Sigmoid colon (tissue), 4 donors: ENCODE measurements around the gene RAB25.

Source experiments
- CTCF ChIP-seq, 4 experiments: fragments of 450-650 bp in 3 of 4; fragments of 200-600 bp in 1 of 4; IDR thresholded peaks; one replicate each; pipeline ENCODE4 v1.5.1; 2016 to 2019; ENCODE audit warnings: antibody characterized with exemption in 4 of 4, mild to moderate bottlenecking in 3 of 4, moderate library complexity in 2 of 4
- EP300 ChIP-seq, 4 donors: sonication (generic); formaldehyde crosslinking; IDR thresholded peaks; one replicate each; pipeline ENCODE4 v1.6.1; 2017; ENCODE audit warnings: antibody characterized with exemption in 4 of 4
- POLR2AphosphoS5 ChIP-seq, 4 donors: sonication (generic); formaldehyde crosslinking; IDR thresholded peaks; one replicate each; pipeline ENCODE4 v1.6.1; 2017; ENCODE audit warnings: antibody characterized with exemption in 4 of 4

- TF ChIP-seq EP300 (IDR thresholded peaks at IDR 0.05) (no peak), POLR2AphosphoS5 (IDR thresholded peaks at IDR 0.05) (no peak), CTCF (IDR thresholded peaks at IDR 0.05) (no peak)
These were observed 39.4 kb downstream of the RAB25 start for GRCh38 chr1:156100205-156100995.
